ENCODE data around the gene OGDH. TPM values are rescaled to one million over a fixed set of nuclear protein-coding genes. Genes with fewer than 3 reads are reported as not detected.

OGDH gene
- total and polyA plus RNA-seq, 2 experiments from 2014 or later, result 13.5 to 76.9 TPM

DNA sequence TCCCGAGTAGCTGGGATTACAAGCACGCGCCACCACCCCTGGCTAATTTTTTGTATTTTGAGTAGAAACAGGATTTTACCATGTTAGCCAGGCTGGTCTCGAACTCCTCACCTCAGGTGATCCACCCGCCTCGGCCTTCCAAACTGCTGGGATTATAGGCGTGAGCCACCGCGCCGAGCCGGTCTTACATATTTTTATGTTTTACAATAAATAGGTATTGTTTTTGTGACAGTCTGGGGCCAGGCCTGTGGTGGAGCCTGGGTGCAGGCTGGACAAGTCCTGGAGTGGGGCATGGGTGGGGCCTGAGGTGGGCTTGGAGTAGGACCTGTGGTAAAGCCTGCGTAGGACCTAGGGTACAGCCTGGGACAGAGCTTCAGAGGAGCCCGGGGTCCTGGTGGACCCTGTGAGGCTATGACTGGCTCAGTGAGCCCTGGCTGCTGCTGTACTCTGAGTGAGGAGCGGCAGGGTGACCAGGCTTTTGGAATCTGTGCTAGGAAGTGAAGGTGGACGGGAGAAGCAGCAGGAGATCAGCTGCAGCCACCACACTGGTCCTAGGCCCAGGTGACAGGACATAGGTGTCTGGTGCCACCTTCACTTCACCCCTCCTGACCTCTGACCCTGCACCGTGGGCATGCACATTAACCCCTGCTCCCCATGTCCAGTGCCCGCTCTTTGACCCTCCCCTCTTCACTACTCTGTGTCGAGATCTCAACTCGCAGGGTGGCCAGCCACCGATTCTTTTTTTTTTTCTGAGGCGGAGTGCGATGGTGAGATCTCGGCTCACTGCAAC lies 132.6 kb downstream of the OGDH start:
- no peaks in the 10 kb centered on the region for H3K79me2 ChIP-seq (replicated peaks; ENCODE audit: insufficient read depth)
- H3K27ac ChIP-seq (ENCODE audit: low read depth), result no peak overlapping the region
- H3K4me2 ChIP-seq, result no peak overlapping the region
- H3K4me3 Mint-ChIP-seq, result no peak overlapping the region
- peaks cover 6% of the 10 kb centered on the region for H3K27me3 Mint-ChIP-seq (ENCODE audit: insufficient read depth, low read depth, poor library complexity)
- no peaks in the 10 kb centered on the region for H3K36me3 Mint-ChIP-seq (ENCODE audit: low read depth)
- H3K4me1 Mint-ChIP-seq, result no peaks in the 10 kb centered on the region
- H3F3A ChIP-seq (replicated peaks; ENCODE audit: low read depth), result no peaks in the 10 kb centered on the region
- H3K27me3 ChIP-seq (ENCODE audit: insufficient read depth), result no peaks in the 10 kb centered on the region
- no peak for ATAC-seq
- no peaks in the 10 kb centered on the region for H3K4me1 ChIP-seq (ENCODE audit: insufficient read depth)
- TF ChIP-seq CREB1 (CRISPR knock-in tag; IDR thresholded peaks at IDR 0.05; ENCODE audit: low read depth) (no peak), STAT1 (IDR thresholded peaks at IDR 0.05; ENCODE audit: unreplicated experiment) (no peak), ZNF331 (CRISPR knock-in tag; IDR thresholded peaks at IDR 0.05; ENCODE audit: low read depth) (no peak), NANOG (IDR thresholded peaks at IDR 0.05; ENCODE audit: borderline replicate concordance) (no peak), ZNF114 (CRISPR knock-in tag; IDR thresholded peaks at IDR 0.05) (no peak), JUNB (IDR thresholded peaks at IDR 0.05; ENCODE audit: unreplicated experiment) (no peak)
- TF ChIP-seq, protein P1, sequence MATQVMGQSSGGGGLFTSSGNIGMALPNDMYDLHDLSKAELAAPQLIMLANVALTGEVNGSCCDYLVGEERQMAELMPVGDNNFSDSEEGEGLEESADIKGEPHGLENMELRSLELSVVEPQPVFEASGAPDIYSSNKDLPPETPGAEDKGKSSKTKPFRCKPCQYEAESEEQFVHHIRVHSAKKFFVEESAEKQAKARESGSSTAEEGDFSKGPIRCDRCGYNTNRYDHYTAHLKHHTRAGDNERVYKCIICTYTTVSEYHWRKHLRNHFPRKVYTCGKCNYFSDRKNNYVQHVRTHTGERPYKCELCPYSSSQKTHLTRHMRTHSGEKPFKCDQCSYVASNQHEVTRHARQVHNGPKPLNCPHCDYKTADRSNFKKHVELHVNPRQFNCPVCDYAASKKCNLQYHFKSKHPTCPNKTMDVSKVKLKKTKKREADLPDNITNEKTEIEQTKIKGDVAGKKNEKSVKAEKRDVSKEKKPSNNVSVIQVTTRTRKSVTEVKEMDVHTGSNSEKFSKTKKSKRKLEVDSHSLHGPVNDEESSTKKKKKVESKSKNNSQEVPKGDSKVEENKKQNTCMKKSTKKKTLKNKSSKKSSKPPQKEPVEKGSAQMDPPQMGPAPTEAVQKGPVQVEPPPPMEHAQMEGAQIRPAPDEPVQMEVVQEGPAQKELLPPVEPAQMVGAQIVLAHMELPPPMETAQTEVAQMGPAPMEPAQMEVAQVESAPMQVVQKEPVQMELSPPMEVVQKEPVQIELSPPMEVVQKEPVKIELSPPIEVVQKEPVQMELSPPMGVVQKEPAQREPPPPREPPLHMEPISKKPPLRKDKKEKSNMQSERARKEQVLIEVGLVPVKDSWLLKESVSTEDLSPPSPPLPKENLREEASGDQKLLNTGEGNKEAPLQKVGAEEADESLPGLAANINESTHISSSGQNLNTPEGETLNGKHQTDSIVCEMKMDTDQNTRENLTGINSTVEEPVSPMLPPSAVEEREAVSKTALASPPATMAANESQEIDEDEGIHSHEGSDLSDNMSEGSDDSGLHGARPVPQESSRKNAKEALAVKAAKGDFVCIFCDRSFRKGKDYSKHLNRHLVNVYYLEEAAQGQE (IDR thresholded peaks at IDR 0.05; ENCODE audit: unreplicated experiment), result no peak
- TF ChIP-seq, protein P2, sequence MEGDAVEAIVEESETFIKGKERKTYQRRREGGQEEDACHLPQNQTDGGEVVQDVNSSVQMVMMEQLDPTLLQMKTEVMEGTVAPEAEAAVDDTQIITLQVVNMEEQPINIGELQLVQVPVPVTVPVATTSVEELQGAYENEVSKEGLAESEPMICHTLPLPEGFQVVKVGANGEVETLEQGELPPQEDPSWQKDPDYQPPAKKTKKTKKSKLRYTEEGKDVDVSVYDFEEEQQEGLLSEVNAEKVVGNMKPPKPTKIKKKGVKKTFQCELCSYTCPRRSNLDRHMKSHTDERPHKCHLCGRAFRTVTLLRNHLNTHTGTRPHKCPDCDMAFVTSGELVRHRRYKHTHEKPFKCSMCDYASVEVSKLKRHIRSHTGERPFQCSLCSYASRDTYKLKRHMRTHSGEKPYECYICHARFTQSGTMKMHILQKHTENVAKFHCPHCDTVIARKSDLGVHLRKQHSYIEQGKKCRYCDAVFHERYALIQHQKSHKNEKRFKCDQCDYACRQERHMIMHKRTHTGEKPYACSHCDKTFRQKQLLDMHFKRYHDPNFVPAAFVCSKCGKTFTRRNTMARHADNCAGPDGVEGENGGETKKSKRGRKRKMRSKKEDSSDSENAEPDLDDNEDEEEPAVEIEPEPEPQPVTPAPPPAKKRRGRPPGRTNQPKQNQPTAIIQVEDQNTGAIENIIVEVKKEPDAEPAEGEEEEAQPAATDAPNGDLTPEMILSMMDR (conservative IDR thresholded peaks at IDR 0.05; ENCODE audit: low read depth in 2 of 2), result no peak
- TF ChIP-seq, protein P3, sequence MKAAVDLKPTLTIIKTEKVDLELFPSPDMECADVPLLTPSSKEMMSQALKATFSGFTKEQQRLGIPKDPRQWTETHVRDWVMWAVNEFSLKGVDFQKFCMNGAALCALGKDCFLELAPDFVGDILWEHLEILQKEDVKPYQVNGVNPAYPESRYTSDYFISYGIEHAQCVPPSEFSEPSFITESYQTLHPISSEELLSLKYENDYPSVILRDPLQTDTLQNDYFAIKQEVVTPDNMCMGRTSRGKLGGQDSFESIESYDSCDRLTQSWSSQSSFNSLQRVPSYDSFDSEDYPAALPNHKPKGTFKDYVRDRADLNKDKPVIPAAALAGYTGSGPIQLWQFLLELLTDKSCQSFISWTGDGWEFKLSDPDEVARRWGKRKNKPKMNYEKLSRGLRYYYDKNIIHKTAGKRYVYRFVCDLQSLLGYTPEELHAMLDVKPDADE (IDR thresholded peaks at IDR 0.05), result no peak
- no peak for DNase-seq (ENCODE audit: low spot score)
- no peak overlapping the region for H3K4me3 ChIP-seq
- H3K9me3 Mint-ChIP-seq, result no peaks in the 10 kb centered on the region
- no peaks in the 10 kb centered on the region for H3K9me2 ChIP-seq (ENCODE audit: insufficient read depth)
- H3K27ac Mint-ChIP-seq, result no peak overlapping the region
- H4K20me1 ChIP-seq (replicated peaks; ENCODE audit: insufficient read depth), result no peaks in the 10 kb centered on the region
- H3K36me3 ChIP-seq (ENCODE audit: insufficient read depth), result no peaks in the 10 kb centered on the region
- H2AFZ ChIP-seq, result no peak overlapping the region

All from GM23338 (cell line).